Keratinocyte (primary cell): ENCODE results near the gene DHRS11.

Experiments
- CTCF ChIP-seq, 3 experiments: IDR thresholded peaks in 1 of 3; conservative IDR thresholded peaks in 1 of 3; optimal IDR thresholded peaks in 1 of 3; 2 replicates in 2 of 3; 3 replicates in 1 of 3; pipeline versions ENCODE3 to v1.5.1; 2011; ENCODE audit warnings: low read length in 3 of 3, mild to moderate bottlenecking in 3 of 3, moderate library complexity in 2 of 3, control low read depth in 1 of 3, inconsistent platforms in 1 of 3; ENCODE audit not compliant: insufficient read depth in 2 of 3; ENCODE audit errors: extremely low read depth in 1 of 3
- EZH2 ChIP-seq: IDR thresholded peaks from one replicate; pipeline ENCODE4 v1.6.1; 2012; ENCODE audit warnings: inconsistent platforms, mild to moderate bottlenecking, low read length, moderate library complexity

GRCh38 chr17:36586138-36586537 is 5.5 kb upstream of the DHRS11 start:
- TF ChIP-seq CTCF (optimal IDR thresholded peaks at IDR 0.05 in 1 of 3, IDR thresholded peaks at IDR 0.05 in 1 of 3, conservative IDR thresholded peaks at IDR 0.05 in 1 of 3; ENCODE audit: extremely low read depth in 1 of 3, insufficient read depth in 2 of 3, low read length in 3 of 3) (no peak), EZH2 (no peak)
